Right lobe of liver (tissue), 6 donors: Measurements from ENCODE around the gene SPTBN1. TPM values are rescaled to one million over a fixed set of nuclear protein-coding genes. Genes with fewer than 3 reads are reported as not detected.
"Not testable (repeated sequence)": the region's sequence is repeated elsewhere in the genome, so short reads cannot be mapped to it uniquely, and the experiment has no call there.

ENCODE experiments used
- ATAC-seq, 4 donors: fragments of 200-7000 bp; cut with Tn5 transposase; one replicate each; pipeline ENCODE4 v1.9.1; 2020; ENCODE audit warnings: mild to moderate bottlenecking in 4 of 4, moderate library complexity in 4 of 4
- DNase-seq, 3 donors: peaks; one replicate each; pipeline ENCODE4 v3.0.0-alpha.2; 2020
- H3K27ac ChIP-seq, 3 donors: fragments of 200-600 bp; one replicate each; pipeline ENCODE4 v1.8.0; 2022
- H3K27me3 ChIP-seq, 2 donors: fragments of 200-600 bp; one replicate each; pipeline ENCODE4 v1.8.0; 2022
- H3K36me3 ChIP-seq, 4 donors: fragments of 200-600 bp; sonication (generic) in 1 of 4; one replicate each; pipeline versions ENCODE4 v1.5.1 to v1.8.0; 2017 to 2022; ENCODE audit warnings: control low read depth in 1 of 4
- H3K4me1 ChIP-seq, 4 donors: fragments of 200-600 bp; sonication (generic) in 1 of 4; one replicate each; pipeline versions ENCODE4 v1.5.1 to v1.8.0; 2017 to 2022; ENCODE audit warnings: control low read depth in 1 of 4
- H3K4me3 ChIP-seq, 3 donors: fragments of 200-600 bp; one replicate each; pipeline ENCODE4 v1.8.0; 2022
- H3K9me3 ChIP-seq, 4 donors: fragments of 200-600 bp; sonication (generic) in 1 of 4; one replicate each; pipeline versions ENCODE4 v1.5.1 to v1.8.0; 2017 to 2022; ENCODE audit warnings: control low read depth in 1 of 4
- CTCF ChIP-seq, 4 donors: fragments of 200-600 bp in 3 of 4; fragments of 450-650 bp in 1 of 4; IDR thresholded peaks; one replicate each; pipeline versions ENCODE4 v1.5.1 to v1.8.0; 2016 to 2022; ENCODE audit warnings: antibody characterized with exemption in 4 of 4, mild to moderate bottlenecking in 2 of 4
- POLR2A ChIP-seq: fragments of 450-650 bp; IDR thresholded peaks from one replicate; pipeline ENCODE4 v1.6.1; 2017; ENCODE audit warnings: antibody characterized with exemption, mild to moderate bottlenecking
- WGBS: methylation state at CpG from one replicate; pipeline ENCODE4 v1.1.6; 2018; ENCODE audit warnings: low coverage, low lambda C conversion rate; ENCODE audit not compliant: insufficient coverage; ENCODE audit errors: missing lambda C conversion rate; 5-methylcytosine and 5-hydroxymethylcytosine counted together
- intact Hi-C, 2 donors: fragments of 100-400 bp; cut with DNase I; formaldehyde crosslinking; loops; one replicate each; pipeline versions ENCODE4 v1.11.2 to v1.14.1; 2022
- total RNA-seq, 6 experiments: library from RNA; depleted of rRNA in 2 of 6; stranded (reverse); fragments of >200 nt in 2 of 6; fragmentation: NEBNext Ultra II Directional in 3 of 6; extraction: Animal tissue kit (Norgen Biotek cat#: 25700) in 3 of 6; gene quantifications; one replicate each; pipeline versions ENCODE4 v1.1.0 to v1.2.4, GENCODE V29; 2016 to 2023
- donor health status: DM: no; HTN: yes; CAD: no.
- donor health status: DM: no; HTN: no; CAD: no.
- donor health status: DM: no; HTN: no; CAD: no.
- donor health status: DM: no; HTN: yes; CAD: no.
- donor health status: DM: no; HTN: yes; CAD: no.

SPTBN1 gene
- total RNA-seq, 6 experiments from 2014 or later: 107 to 315 (median 227) TPM

DNA sequence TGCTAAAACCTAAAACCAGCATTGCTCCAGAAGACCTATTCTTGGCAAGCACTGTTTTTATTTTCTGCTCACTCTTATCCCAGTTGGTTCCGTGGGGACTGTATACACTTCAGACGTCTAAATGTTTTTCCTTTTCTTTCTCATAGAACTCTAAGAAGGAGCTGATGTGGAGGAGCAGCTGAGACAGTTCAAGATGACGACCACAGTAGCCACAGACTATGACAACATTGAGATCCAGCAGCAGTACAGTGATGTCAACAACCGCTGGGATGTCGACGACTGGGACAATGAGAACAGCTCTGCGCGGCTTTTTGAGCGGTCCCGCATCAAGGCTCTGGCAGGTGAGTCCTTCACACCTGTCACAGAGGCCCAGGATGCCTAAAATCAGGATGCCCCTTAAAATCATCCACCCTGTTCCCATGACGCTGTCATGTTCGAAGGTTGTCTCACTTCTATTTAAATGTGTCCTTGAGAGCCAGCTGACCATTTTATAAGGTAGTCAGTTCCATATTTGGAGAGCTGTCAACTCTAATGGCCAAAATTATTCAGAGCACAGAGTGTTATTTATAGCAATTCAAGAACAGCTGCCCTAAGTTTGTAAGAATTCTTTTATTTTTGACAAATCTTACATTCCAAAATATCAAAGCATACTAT is 70.2 kb downstream of the SPTBN1 start:
- no peak overlapping the region for H3K27ac ChIP-seq
- TF ChIP-seq POLR2A (no peak), CTCF (IDR thresholded peaks at IDR 0.05) (no peak)
- H3K4me3 ChIP-seq: no peak overlapping the region
- intact Hi-C loops: no loop called here
- DNase-seq (no peak), ATAC-seq (no peak)
- H3K36me3 ChIP-seq: no peaks in the 10 kb centered on the region
- H3K9me3 ChIP-seq: no peaks in the 10 kb centered on the region
- no peaks in the 10 kb centered on the region for H3K27me3 ChIP-seq
- WGBS: 91% methylated on average over 7 of the region's 12 CpGs
- H3K4me1 ChIP-seq: peaks cover 0 to 8% (median 3%) of the 10 kb centered on the region in 4 donors

- H3K4me1 ChIP-seq: peaks cover 0 to 10% (median 4%) of the 10 kb centered on the region in 4 donors
- no peak for DNase-seq
- intact Hi-C loops: no loop called here
- H3K27ac ChIP-seq: no peak overlapping the region
- H3K27me3 ChIP-seq: no peaks in the 10 kb centered on the region
- H3K4me3 ChIP-seq: no peak overlapping the region
- no peaks in the 10 kb centered on the region for H3K9me3 ChIP-seq
- ATAC-seq: no peak
- TF ChIP-seq POLR2A: no peak
- TF ChIP-seq CTCF (IDR thresholded peaks at IDR 0.05): no peak
- H3K36me3 ChIP-seq: no peaks in the 10 kb centered on the region
- 91% methylated on average over 1 of the region's 1 CpG for WGBS
These were observed 72.3 kb downstream of the SPTBN1 start for GRCh38 chr2:54528311-54528955.

GRCh38 chr2:54529518-54529917 is 73.4 kb downstream of the SPTBN1 start:
- peaks cover 0 to 10% (median 4%) of the 10 kb centered on the region in 4 donors for H3K4me1 ChIP-seq

DNA sequence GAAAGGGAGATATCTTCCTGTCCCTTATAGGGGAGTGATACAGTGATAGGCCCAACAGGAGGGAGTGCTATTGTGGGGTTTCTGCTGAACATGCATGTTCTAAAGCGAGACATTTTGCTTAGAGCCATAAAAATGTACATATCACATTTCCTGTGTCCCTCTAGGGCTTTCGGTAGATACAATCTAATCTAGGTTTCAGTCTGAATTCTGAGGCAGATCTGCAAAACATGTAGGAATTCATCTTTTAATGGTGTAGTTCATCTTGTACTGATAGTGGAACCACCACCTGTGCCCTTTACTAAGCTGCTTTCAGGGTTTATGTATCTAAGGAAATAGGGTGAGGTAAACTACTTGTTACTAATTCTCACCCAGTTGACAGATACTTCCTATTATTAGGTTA is 73.8 kb downstream of the SPTBN1 start:
- Histone ChIP-seq H3K4me1 (peaks cover 0 to 10% (median 4%) of the 10 kb centered on the region in 4 donors), H3K4me3 (no peak overlapping the region), H3K9me3 (no peaks in the 10 kb centered on the region), H3K36me3 (no peaks in the 10 kb centered on the region), H3K27ac (no peak overlapping the region), H3K27me3 (no peaks in the 10 kb centered on the region)
- TF ChIP-seq CTCF (IDR thresholded peaks at IDR 0.05): no peak
- TF ChIP-seq POLR2A: no peak
- no peak for DNase-seq
- intact Hi-C loops: no loop called here
- ATAC-seq: no peak
- WGBS: no CpG with 5 or more reads among the region's 2 CpGs

More at GRCh38 chr2:54529518-54529917, 73.4 kb downstream of the SPTBN1 start:
- H3K27ac ChIP-seq, ATAC-seq, DNase-seq, H3K36me3 ChIP-seq, intact Hi-C loops, H3K27me3 ChIP-seq, H3K4me3 ChIP-seq, H3K9me3 ChIP-seq: not testable (repeated sequence)
- WGBS: 100% methylated on average over 1 of the region's 1 CpG

DNA sequence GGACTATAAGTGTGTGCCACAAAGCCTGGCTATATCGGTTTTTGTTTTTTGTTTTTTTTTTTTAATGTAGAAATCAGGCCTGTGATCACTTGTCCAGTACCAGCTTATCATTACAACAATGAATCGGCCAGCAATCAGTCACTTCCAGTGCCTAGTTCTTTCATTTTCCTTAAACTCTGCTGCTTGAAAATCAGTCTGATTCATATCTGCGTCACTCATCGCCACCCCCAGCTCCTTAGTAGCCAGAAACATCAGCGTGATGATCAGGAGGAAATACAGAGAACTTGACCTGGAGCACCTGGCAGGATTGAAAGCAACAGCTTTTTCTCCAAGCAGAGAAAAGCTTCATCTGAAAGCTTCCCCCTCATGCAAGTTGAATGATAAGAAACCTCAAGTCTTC is 75.4 kb downstream of the SPTBN1 start:
- no peak overlapping the region for H3K4me3 ChIP-seq
- H3K36me3 ChIP-seq: no peaks in the 10 kb centered on the region
- intact Hi-C loops: no loop called here
- H3K27ac ChIP-seq: peak overlapping the region; percentile 46 to 93 (median 72)
- WGBS: 68% methylated on average over 5 of the region's 5 CpGs
- no peaks in the 10 kb centered on the region for H3K27me3 ChIP-seq
- peak in 1 of 4 donors; percentile 5 for ATAC-seq
- no peak for DNase-seq
- TF ChIP-seq POLR2A (no peak), CTCF (IDR thresholded peaks at IDR 0.05) (no peak)
- no peaks in the 10 kb centered on the region for H3K9me3 ChIP-seq
- peaks cover 0 to 10% (median 4%) of the 10 kb centered on the region in 4 donors for H3K4me1 ChIP-seq
